ENCODE results near the gene ANO2.

The ANO2 gene

DNA sequence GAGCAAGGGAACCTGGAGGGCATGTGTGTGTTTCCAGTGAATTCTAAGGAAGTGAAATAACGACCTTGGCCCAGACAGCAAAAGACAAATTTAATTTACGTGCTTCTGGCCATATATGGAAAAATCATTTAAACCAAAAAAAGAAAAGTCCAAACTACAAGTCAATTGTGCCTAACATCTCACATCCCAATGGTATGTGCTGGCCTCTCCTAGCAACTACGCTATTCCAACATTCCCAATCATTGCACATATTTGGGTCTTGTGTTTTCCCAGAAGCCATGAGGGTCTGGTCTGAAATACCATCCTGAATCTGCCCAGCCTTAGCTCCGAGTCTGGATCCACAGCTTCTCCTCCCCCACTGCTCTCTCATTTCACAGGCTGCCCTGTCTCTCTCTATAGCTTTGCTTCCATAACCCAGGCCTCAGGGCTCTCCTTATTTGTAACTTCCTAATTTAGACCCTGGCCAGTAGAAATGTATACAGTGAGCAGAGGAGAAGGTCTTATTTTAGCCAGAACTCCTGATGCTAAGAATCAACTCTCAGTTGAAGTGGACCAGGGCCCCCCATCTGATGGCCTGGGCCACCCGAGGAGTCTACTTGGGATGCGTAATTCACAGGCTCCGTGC lies 224.6 kb downstream of the ANO2 start:
- Histone ChIP-seq H3K9me3 (ENCODE audit: low read length) (peaks cover 1% of the 10 kb centered on the region), H2AFZ (ENCODE audit: low read depth, low read length) (no peak overlapping the region), H3K4me3 (ENCODE audit: low read length) (no peak overlapping the region), H3K27me3 (ENCODE audit: insufficient read depth, low read length) (no peaks in the 10 kb centered on the region), H3K36me3 (ENCODE audit: insufficient read depth, low read length) (no peaks in the 10 kb centered on the region), H3K4me1 (ENCODE audit: insufficient read depth, low read length) (peaks cover 29% of the 10 kb centered on the region)

- Histone ChIP-seq H2AFZ (ENCODE audit: low read depth, low read length) (no peak overlapping the region), H3K9me3 (ENCODE audit: low read length) (peaks cover 1% of the 10 kb centered on the region), H3K36me3 (ENCODE audit: insufficient read depth, low read length) (no peaks in the 10 kb centered on the region), H3K27me3 (ENCODE audit: insufficient read depth, low read length) (no peaks in the 10 kb centered on the region), H3K4me3 (ENCODE audit: low read length) (no peak overlapping the region), H3K4me1 (ENCODE audit: insufficient read depth, low read length) (peaks cover 26% of the 10 kb centered on the region)
Measured at GRCh38 chr12:5718680-5719079, 226.4 kb downstream of the ANO2 start.

DNA sequence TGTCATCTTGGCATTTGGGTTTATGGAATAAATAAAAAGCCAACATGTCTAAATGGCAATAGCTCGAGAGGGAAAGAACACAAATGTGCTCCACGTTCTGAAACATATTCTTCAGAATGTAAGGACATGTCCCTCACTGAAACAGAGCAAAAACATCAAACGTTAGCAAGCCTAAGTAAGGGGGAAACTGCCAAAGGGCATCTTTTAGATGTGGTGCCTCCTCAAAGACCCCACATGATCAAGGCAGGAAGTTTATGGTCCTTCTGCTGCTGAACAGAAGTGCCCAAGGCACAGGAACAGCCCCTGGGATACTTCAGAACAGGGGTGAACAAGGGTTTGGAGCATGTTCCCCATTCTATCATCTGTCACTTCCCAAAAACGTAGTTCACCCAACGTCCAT lies 227.0 kb downstream of the ANO2 start:
- Histone ChIP-seq H2AFZ (ENCODE audit: low read depth, low read length) (no peak overlapping the region), H3K4me1 (ENCODE audit: insufficient read depth, low read length) (peaks cover 26% of the 10 kb centered on the region), H3K27me3 (ENCODE audit: insufficient read depth, low read length) (no peaks in the 10 kb centered on the region), H3K36me3 (ENCODE audit: insufficient read depth, low read length) (no peaks in the 10 kb centered on the region), H3K9me3 (ENCODE audit: low read length) (peaks cover 1% of the 10 kb centered on the region), H3K4me3 (ENCODE audit: low read length) (no peak overlapping the region)

DNA sequence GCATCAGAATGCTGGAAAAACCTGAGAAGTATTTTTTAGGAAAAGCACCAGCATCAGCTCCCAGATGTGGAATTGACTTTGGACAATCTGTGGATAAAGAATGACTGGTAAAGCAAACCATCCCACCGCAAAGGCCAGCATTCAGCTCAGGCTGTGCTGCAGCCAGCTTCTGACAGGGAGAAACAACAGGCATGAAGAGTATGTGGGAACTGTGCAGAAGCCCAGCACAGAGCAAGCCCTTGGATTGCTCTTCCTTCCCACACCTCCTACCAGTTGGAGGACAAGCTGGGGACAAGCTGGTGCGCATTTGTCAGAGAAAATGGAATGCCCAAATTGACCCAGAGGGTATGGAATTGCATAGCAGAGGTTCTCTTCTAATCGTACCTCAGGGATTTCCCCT lies 228.1 kb downstream of the ANO2 start:
- H3K9me3 ChIP-seq (ENCODE audit: low read length) = peaks cover 1% of the 10 kb centered on the region
- peaks cover 26% of the 10 kb centered on the region for H3K4me1 ChIP-seq (ENCODE audit: insufficient read depth, low read length)
- no peak overlapping the region for H2AFZ ChIP-seq (ENCODE audit: low read depth, low read length)
- H3K4me3 ChIP-seq (ENCODE audit: low read length) = no peak overlapping the region
- H3K27me3 ChIP-seq (ENCODE audit: insufficient read depth, low read length) = no peaks in the 10 kb centered on the region
- no peaks in the 10 kb centered on the region for H3K36me3 ChIP-seq (ENCODE audit: insufficient read depth, low read length)

DNA sequence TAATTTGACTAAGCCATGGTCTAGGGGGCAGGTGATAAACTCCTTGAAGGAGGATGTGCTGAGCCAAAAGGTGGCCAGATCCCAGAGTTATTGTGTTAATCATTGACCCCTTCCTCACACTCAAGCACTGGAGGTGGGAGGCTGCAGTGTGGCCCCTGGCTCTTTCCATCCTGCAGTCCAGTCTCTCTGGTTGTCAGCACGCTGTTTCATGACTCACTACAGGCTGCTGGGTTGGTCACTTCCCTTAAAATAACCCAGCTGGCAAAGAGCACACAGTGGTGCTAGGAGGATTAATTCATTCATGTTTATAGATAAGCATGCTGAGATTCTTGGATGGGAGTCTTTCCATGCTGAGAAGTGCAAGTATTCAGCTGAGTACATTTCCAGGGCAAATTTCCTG lies 228.9 kb downstream of the ANO2 start:
- no peak overlapping the region for H2AFZ ChIP-seq (ENCODE audit: low read depth, low read length)
- no peaks in the 10 kb centered on the region for H3K36me3 ChIP-seq (ENCODE audit: insufficient read depth, low read length)
- peaks cover 1% of the 10 kb centered on the region for H3K9me3 ChIP-seq (ENCODE audit: low read length)
- H3K4me3 ChIP-seq (ENCODE audit: low read length) = no peak overlapping the region
- H3K4me1 ChIP-seq (ENCODE audit: insufficient read depth, low read length) = peaks cover 25% of the 10 kb centered on the region
- H3K27me3 ChIP-seq (ENCODE audit: insufficient read depth, low read length) = no peaks in the 10 kb centered on the region

DNA sequence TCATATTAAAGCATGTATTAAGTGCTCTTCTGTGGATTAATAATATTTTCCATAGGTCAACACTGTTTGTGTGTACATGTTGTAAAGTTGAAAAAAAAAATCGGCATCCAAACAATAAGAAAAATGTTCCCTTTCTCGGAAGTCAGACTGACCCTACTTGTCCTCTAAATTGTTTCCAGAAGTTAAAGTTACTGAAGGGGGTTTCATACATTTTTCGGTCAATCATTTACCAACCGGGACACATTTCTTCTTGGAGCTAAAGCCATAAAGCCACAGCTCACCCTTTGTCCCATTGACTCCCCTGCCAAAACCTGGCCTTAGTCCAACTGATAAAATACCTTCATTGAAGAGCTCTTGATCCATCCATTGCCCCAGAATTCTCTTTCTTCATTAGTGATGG lies 230.0 kb downstream of the ANO2 start:
- peaks cover 13% of the 10 kb centered on the region for H3K4me1 ChIP-seq (ENCODE audit: insufficient read depth, low read length)
- no peaks in the 10 kb centered on the region for H3K36me3 ChIP-seq (ENCODE audit: insufficient read depth, low read length)
- no peak overlapping the region for H2AFZ ChIP-seq (ENCODE audit: low read depth, low read length)
- H3K4me3 ChIP-seq (ENCODE audit: low read length) = no peak overlapping the region
- H3K9me3 ChIP-seq (ENCODE audit: low read length) = peaks cover 1% of the 10 kb centered on the region
- H3K27me3 ChIP-seq (ENCODE audit: insufficient read depth, low read length) = no peaks in the 10 kb centered on the region

- H3K4me3 ChIP-seq (ENCODE audit: low read length) = no peak overlapping the region
- no peak overlapping the region for H2AFZ ChIP-seq (ENCODE audit: low read depth, low read length)
- H3K27me3 ChIP-seq (ENCODE audit: insufficient read depth, low read length) = no peaks in the 10 kb centered on the region
- H3K4me1 ChIP-seq (ENCODE audit: insufficient read depth, low read length) = no peaks in the 10 kb centered on the region
- H3K36me3 ChIP-seq (ENCODE audit: insufficient read depth, low read length) = no peaks in the 10 kb centered on the region
- H3K9me3 ChIP-seq (ENCODE audit: low read length) = peaks cover 1% of the 10 kb centered on the region
Measured at GRCh38 chr12:5713599-5714081, 231.4 kb downstream of the ANO2 start.

DNA sequence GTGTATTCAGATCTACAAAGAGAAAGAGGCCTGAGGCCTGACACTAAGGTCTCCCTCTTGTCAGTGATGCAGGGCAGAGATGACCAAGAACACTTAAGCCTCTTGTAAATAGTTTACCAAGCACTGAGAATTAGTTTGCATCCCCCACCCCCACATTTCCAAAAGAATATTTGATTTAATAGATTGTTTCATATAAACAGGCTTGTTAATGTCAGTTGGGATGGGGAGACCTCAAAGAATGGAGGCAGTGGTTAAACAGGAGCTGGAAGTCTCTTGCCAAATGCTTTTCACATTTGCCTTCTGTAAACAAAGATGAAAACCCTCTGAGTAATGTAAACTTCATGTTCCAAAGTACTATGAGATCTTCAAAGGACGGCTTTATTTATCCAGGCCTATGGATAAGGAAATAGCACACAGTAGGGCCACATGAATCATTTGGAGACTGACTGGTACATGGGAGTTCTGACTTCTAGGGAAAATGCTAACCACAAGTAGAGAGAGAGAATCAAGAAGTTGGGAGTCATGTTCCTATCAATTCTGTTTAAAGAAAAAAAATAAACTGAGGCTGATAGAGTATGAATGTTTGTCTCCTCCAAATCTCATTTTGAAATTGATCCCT lies 234.7 kb downstream of the ANO2 start:
- no peak overlapping the region for H2AFZ ChIP-seq (ENCODE audit: low read depth, low read length)
- H3K4me1 ChIP-seq (ENCODE audit: insufficient read depth, low read length) = peaks cover 2% of the 10 kb centered on the region
- H3K36me3 ChIP-seq (ENCODE audit: insufficient read depth, low read length) = no peaks in the 10 kb centered on the region
- H3K27me3 ChIP-seq (ENCODE audit: insufficient read depth, low read length) = no peaks in the 10 kb centered on the region
- H3K4me3 ChIP-seq (ENCODE audit: low read length) = no peak overlapping the region
- H3K9me3 ChIP-seq (ENCODE audit: low read length) = no peaks in the 10 kb centered on the region

- Histone ChIP-seq H3K9me3 (ENCODE audit: low read length) (no peaks in the 10 kb centered on the region), H3K4me1 (ENCODE audit: insufficient read depth, low read length) (peaks cover 11% of the 10 kb centered on the region), H3K4me3 (ENCODE audit: low read length) (no peak overlapping the region)
Measured at GRCh38 chr12:5708371-5708770, 236.7 kb downstream of the ANO2 start.

GRCh38 chr12:5706247-5706646 lies 238.8 kb downstream of the ANO2 start:
- H3K4me3 ChIP-seq (ENCODE audit: low read length) = no peak overlapping the region
- H3K9me3 ChIP-seq (ENCODE audit: low read length) = no peaks in the 10 kb centered on the region
- no peaks in the 10 kb centered on the region for H3K36me3 ChIP-seq (ENCODE audit: insufficient read depth, low read length)
- no peaks in the 10 kb centered on the region for H3K27me3 ChIP-seq (ENCODE audit: insufficient read depth, low read length)
- H2AFZ ChIP-seq (ENCODE audit: low read depth, low read length) = no peak overlapping the region
- peaks cover 11% of the 10 kb centered on the region for H3K4me1 ChIP-seq (ENCODE audit: insufficient read depth, low read length)

More at GRCh38 chr12:5708371-5708770, 236.7 kb downstream of the ANO2 start:
- Histone ChIP-seq H2AFZ (ENCODE audit: low read depth, low read length) (no peak overlapping the region), H3K36me3 (ENCODE audit: insufficient read depth, low read length) (no peaks in the 10 kb centered on the region), H3K27me3 (ENCODE audit: insufficient read depth, low read length) (no peaks in the 10 kb centered on the region)

DNA sequence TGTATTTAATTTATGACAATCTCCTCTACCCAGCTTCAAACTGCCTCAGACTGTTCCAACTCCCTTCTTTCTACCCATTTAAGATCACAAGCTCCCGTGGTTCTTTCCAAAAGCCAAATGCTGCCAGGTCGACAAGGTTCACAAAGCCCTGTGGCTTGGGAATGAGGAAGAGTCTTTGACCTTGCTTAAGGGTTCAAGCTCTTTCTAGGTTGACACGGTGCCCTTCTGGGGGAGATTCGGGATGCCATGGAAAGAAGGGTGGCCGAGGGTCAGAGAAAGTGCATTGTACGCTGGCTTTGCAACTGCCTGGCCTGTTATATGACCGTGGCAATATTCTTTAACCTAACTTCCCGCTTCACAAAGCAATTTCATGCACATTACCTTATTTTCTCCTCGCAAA lies 239.3 kb downstream of the ANO2 start:
- Histone ChIP-seq H3K9me3 (ENCODE audit: low read length) (no peaks in the 10 kb centered on the region), H3K4me3 (ENCODE audit: low read length) (no peak overlapping the region), H3K36me3 (ENCODE audit: insufficient read depth, low read length) (no peaks in the 10 kb centered on the region), H3K4me1 (ENCODE audit: insufficient read depth, low read length) (peaks cover 11% of the 10 kb centered on the region), H2AFZ (ENCODE audit: low read depth, low read length) (no peak overlapping the region), H3K27me3 (ENCODE audit: insufficient read depth, low read length) (no peaks in the 10 kb centered on the region)

GRCh38 chr12:5694759-5695409 lies 250.2 kb downstream of the ANO2 start:
- Histone ChIP-seq H3K27me3 (ENCODE audit: insufficient read depth, low read length) (no peaks in the 10 kb centered on the region), H3K9me3 (ENCODE audit: low read length) (peaks cover 2% of the 10 kb centered on the region), H3K4me1 (ENCODE audit: insufficient read depth, low read length) (no peaks in the 10 kb centered on the region), H3K4me3 (ENCODE audit: low read length) (no peak overlapping the region), H2AFZ (ENCODE audit: low read depth, low read length) (no peak overlapping the region), H3K36me3 (ENCODE audit: insufficient read depth, low read length) (no peaks in the 10 kb centered on the region)

DNA sequence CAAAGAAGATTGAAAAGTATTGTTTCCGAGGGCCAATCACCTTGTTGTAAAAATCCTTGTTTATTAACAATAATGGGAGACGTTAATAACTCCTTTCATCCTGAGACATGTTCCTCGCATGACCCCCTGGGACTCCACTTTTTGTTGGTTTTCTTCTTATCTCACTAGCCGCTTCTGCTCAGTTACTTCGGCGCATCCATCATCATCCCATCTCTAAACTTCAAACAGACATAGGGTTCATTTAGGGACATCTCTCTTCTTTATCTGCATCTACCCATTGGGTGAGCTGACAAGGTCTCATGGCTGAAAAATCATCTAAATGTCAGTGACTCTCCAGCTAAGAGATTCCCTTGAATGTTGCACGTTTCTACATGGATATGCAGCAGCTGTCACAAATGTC lies 252.2 kb downstream of the ANO2 start:
- H3K36me3 ChIP-seq (ENCODE audit: insufficient read depth, low read length) = no peaks in the 10 kb centered on the region
- no peaks in the 10 kb centered on the region for H3K4me1 ChIP-seq (ENCODE audit: insufficient read depth, low read length)
- H3K4me3 ChIP-seq (ENCODE audit: low read length) = no peak overlapping the region
- H3K9me3 ChIP-seq (ENCODE audit: low read length) = peaks cover 2% of the 10 kb centered on the region
- H3K27me3 ChIP-seq (ENCODE audit: insufficient read depth, low read length) = no peaks in the 10 kb centered on the region
- H2AFZ ChIP-seq (ENCODE audit: low read depth, low read length) = no peak overlapping the region

Measured in neuron (in vitro differentiated cells).